BE2C (cell line): ENCODE data around the gene CC2D1A.

Experiments used
- DNase-seq: peaks from one replicate; pipeline ENCODE4 v3.0.0-alpha.2; 2020
- H3K27me3 ChIP-seq: fragments of 250-450 bp; sonication (Bioruptor Pico); 2 replicates; pipeline ENCODE4 v1.5.1; 2020; ENCODE audit warnings: mild to moderate bottlenecking
- H3K36me3 ChIP-seq: fragments of 250-450 bp; sonication (Bioruptor Pico); 2 replicates; pipeline ENCODE4 v1.5.1; 2020; ENCODE audit warnings: mild to moderate bottlenecking
- H3K4me1 ChIP-seq: fragments of 250-450 bp; sonication (Bioruptor Pico); 2 replicates; pipeline ENCODE4 v1.5.1; 2020
- H3K4me3 ChIP-seq: 2 replicates; pipeline ENCODE4 v1.5.1; 2011; ENCODE audit warnings: low read depth, low read length
- H3K9me3 ChIP-seq: fragments of 250-450 bp; sonication (Bioruptor Pico); 2 replicates; pipeline ENCODE4 v1.5.1; 2020
- TF ChIP-seq, protein P1 (sequence below): IDR thresholded peaks from 2 replicates; pipeline ENCODE4 v1.5.1; 2012; ENCODE audit warnings: mild to moderate bottlenecking, low read depth, low read length

The CC2D1A gene

DNA sequence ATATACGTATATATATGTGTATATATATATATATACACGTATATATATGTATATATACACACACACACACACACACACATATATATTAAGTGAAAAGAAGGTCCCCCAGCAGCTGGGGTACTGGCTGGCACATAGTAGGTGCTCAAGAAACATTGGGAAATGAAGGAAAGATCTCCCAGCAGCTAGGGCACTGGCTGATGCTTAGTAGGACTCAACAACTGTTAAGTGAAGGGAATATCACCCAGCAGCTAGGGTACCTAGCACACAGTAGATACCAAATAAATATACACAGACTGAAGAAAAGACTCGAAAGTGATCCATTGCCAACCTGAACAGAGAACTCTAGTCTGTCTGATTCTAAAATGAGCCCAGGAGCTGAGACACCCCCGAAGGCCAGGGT is 20.0 kb downstream of the CC2D1A start:
- DNase-seq = no peak

DNA sequence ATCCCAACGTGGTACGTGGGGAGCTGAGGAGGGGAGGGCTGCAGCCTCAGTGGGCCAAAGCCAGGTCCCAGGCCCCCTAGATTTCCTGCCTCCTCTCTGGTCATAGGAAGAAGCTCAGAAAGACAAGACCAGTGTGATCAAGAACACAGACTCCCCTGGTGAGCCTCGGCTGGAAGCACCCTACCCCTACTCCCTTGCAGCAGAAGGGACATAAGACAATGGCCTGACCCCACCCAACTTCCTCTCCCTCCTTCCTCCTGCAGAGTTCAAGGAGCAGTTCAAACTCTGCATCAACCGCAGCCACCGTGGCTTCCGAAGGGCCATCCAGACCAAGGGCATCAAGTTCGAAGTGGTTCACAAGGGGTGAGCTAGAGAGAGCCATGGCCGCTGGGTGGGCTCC is 20.7 kb downstream of the CC2D1A start:
- H3K9me3 ChIP-seq = no peaks in the 10 kb centered on the region
- H3K4me1 ChIP-seq = no peaks in the 10 kb centered on the region
- TF ChIP-seq, protein P1, sequence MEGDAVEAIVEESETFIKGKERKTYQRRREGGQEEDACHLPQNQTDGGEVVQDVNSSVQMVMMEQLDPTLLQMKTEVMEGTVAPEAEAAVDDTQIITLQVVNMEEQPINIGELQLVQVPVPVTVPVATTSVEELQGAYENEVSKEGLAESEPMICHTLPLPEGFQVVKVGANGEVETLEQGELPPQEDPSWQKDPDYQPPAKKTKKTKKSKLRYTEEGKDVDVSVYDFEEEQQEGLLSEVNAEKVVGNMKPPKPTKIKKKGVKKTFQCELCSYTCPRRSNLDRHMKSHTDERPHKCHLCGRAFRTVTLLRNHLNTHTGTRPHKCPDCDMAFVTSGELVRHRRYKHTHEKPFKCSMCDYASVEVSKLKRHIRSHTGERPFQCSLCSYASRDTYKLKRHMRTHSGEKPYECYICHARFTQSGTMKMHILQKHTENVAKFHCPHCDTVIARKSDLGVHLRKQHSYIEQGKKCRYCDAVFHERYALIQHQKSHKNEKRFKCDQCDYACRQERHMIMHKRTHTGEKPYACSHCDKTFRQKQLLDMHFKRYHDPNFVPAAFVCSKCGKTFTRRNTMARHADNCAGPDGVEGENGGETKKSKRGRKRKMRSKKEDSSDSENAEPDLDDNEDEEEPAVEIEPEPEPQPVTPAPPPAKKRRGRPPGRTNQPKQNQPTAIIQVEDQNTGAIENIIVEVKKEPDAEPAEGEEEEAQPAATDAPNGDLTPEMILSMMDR = no peak
- H3K4me3 ChIP-seq = no peak overlapping the region
- DNase-seq = no peak
- no peaks in the 10 kb centered on the region; the same call in 1 of the 2 replicates for H3K36me3 ChIP-seq
- no peaks in the 10 kb centered on the region for H3K27me3 ChIP-seq

More for the DNA sequence above, 20.0 kb downstream of the CC2D1A start:
- Histone ChIP-seq H3K27me3 (no peaks in the 10 kb centered on the region), H3K9me3 (0 out of 2 replicates have a peak, but pooled peaks cover under 1% of the 10 kb centered on the region), H3K36me3 (peaks cover 3% of the 10 kb centered on the region), H3K4me3 (no peak overlapping the region), H3K4me1 (no peaks in the 10 kb centered on the region)
- TF ChIP-seq, protein P1 = no peak

DNA sequence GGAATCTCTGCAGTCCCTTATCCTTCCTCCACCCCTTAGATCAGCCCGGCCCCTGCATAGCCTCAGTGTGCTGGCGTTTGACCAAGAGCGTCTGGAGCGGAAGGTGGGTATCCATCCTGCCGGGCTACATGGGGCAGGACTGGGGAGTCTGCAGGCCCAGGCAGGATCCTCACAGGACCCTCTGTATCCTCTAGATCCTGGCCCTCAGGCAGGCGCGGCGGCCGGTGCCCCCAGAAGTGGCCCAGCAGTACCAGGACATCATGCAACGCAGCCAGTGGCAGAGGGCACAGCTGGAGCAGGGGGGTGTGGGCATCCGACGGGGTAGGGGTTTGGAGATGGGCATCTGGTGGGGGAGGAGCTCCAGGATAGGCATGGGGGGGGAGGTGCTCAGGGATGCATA is 23.3 kb downstream of the CC2D1A start:
- TF ChIP-seq, protein P1 = no peak

DNA sequence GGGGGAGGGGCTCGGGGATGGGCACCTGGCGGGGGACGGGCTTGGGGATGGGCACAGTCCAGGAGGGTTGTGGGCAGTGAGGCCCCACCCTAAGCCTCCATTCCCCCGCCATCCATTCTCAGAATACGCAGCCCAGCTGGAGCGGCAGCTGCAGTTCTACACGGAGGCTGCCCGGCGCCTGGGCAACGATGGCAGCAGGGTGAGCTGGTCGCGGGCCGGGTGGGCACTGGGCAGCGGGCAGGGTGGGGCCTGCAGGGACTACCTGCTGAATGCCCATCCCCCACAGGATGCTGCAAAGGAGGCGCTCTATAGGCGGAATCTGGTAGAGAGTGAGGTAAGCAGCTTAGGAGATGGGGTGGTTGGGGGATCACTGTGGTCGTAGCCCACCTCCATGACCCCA is 24.0 kb downstream of the CC2D1A start:
- H3K4me3 ChIP-seq = no peak overlapping the region
- no peak for DNase-seq
- no peaks in the 10 kb centered on the region for H3K4me1 ChIP-seq
- TF ChIP-seq, protein P1 = no peak
- H3K27me3 ChIP-seq = no peaks in the 10 kb centered on the region
- no peaks in the 10 kb centered on the region for H3K36me3 ChIP-seq
- H3K9me3 ChIP-seq = no peaks in the 10 kb centered on the region

More for the DNA sequence above, 23.3 kb downstream of the CC2D1A start:
- Histone ChIP-seq H3K4me1 (no peaks in the 10 kb centered on the region), H3K27me3 (no peaks in the 10 kb centered on the region), H3K9me3 (no peaks in the 10 kb centered on the region), H3K4me3 (no peak overlapping the region), H3K36me3 (no peaks in the 10 kb centered on the region)
- no peak for DNase-seq

DNA sequence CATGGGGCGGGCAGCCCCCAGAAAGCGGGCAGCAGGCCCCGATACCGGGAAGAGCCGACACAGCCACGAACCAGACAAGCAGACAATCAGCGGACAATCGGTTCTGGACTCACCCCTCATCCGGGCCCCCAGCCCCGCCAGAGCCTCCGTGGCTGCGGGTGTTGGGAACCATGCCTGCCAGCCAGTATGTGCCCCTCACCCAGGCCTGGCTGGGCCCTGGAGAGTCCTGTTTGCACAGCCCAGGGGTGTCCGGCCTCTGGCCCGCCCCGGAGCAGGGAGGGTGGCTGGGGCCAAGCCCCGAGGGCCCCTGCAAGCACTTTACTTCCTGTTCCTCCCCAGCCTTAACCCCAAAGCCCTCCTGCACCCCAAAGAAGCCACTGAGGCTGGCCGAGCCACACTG is 24.4 kb downstream of the CC2D1A start:
- no peaks in the 10 kb centered on the region for H3K36me3 ChIP-seq
- no peak for DNase-seq
- no peaks in the 10 kb centered on the region for H3K4me1 ChIP-seq

DNA sequence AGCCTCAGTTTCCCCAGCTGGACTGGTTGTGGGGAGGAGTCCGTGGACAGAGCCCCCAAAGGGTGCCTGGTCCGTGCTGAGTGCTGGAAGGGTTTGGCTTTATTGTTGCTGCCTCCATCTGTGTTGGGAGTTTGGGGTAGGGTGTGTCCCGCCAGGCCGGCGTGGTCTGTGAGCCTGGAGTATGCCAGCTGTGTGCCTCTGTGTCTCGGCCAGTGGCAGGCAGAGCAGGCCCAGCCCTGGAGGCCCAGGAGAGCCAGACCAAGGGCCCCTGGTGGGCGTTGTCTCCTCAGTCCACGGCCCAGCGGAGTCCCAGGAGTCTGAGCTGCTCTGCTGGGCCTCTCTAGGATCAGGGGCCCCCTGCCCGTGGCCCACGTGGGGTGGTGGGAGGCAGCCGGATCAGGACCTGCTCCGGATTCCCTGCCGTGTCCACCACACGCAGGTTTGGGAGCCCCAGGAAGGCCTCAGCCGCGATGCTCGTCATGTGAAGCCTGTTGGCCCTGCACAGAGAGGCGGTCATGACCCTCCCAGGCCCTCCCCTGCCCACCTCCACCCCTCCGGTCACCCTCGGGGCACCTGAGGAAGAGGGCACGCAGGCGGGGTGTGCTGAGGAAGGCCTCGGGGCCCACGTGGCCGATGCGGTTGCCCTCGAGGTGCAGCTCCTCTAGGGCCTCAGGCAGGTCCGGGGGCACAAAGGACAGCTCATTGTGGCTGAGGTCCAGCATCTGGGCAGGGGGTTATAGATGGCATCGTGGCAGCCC is 25.6 kb downstream of the CC2D1A start:
- Histone ChIP-seq H3K27me3 (no peaks in the 10 kb centered on the region), H3K4me3 (no peak overlapping the region), H3K36me3 (no peaks in the 10 kb centered on the region), H3K9me3 (no peaks in the 10 kb centered on the region), H3K4me1 (no peaks in the 10 kb centered on the region)
- TF ChIP-seq, protein P1 = no peak
- no peak for DNase-seq

More for the DNA sequence above, 24.4 kb downstream of the CC2D1A start:
- TF ChIP-seq, protein P1 = no peak
- no peak overlapping the region for H3K4me3 ChIP-seq
- H3K27me3 ChIP-seq = no peaks in the 10 kb centered on the region
- H3K9me3 ChIP-seq = no peaks in the 10 kb centered on the region
